ENCODE measurements around the gene SCO2.
A peak's percentile ranks its signal among the peaks of the same experiment; 100 is the strongest.

The SCO2 gene

DNA sequence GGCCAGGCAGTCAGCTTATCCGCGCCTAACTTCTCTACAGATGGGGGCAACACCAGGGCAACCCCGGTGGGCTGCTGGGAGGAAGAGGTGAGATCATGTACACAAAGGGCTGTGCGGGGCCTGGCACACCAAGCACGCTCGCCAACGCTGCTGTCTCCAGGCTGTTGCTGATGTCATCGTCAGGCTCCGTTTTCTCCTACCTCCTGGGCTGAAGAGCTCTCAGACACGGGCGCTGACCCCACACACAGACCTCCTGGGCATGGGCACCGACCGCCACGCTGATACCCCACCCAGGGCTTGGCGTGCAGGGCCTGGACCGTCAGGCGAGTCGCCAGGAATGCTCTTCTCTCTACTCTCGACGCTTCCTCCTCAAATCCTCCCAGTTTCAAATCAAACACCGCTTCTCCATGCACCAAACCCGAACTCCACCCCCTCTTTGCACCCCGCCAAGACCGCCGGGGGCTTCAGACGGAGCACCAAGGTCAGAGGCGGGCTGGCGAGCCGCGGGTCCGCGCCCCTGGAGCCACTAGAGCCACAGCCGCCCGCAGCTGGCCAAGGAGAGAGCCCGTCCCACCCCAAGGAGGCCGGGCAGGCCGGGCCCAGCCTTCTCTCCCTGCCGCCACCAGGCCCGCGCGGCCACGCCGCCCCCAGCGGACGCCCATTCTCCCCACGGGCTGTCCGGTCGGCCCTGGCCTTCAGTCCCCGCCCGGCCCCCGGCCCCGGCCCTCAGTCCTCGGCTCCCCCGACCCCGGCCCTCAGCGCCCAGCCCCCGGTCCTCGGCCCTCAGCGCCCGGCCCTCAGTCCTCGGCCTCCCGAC, 51.3 kb downstream of the SCO2 start:
- TF ChIP-seq, protein P1, sequence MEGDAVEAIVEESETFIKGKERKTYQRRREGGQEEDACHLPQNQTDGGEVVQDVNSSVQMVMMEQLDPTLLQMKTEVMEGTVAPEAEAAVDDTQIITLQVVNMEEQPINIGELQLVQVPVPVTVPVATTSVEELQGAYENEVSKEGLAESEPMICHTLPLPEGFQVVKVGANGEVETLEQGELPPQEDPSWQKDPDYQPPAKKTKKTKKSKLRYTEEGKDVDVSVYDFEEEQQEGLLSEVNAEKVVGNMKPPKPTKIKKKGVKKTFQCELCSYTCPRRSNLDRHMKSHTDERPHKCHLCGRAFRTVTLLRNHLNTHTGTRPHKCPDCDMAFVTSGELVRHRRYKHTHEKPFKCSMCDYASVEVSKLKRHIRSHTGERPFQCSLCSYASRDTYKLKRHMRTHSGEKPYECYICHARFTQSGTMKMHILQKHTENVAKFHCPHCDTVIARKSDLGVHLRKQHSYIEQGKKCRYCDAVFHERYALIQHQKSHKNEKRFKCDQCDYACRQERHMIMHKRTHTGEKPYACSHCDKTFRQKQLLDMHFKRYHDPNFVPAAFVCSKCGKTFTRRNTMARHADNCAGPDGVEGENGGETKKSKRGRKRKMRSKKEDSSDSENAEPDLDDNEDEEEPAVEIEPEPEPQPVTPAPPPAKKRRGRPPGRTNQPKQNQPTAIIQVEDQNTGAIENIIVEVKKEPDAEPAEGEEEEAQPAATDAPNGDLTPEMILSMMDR (IDR thresholded peaks at IDR 0.05; ENCODE audit: insufficient read depth, low read depth, low read length, missing control alignments) = no peak
- DNase-seq (ENCODE audit: low read depth) = peak; percentile 25
- peak overlapping the region; percentile 71 for H3K4me3 ChIP-seq (ENCODE audit: low read depth, low read length)
